ENCODE results near the gene ALDH5A1. TPM values are rescaled to one million over a fixed set of nuclear protein-coding genes. Genes with fewer than 3 reads are reported as not detected.

Gene ALDH5A1
- polyA plus RNA-seq, 1 experiment, result 0.35 TPM

- H3K27ac ChIP-seq (ENCODE audit: low read depth, low read length), result no peak overlapping the region
- CTCF ChIA-PET, result interaction anchor here (2.0 kb wide), 1 partner anchor 12 kb away, joined by 7 read pairs; no protein-coding TSS in a partner anchor
- no peak for TF ChIP-seq CTCF (IDR thresholded peaks at IDR 0.05; ENCODE audit: low read depth, low read length)
- DNase-seq (ENCODE audit: low read depth, low spot score), result no peak
- H3K27me3 ChIP-seq (ENCODE audit: control insufficient read depth, insufficient read depth, low read length), result no peaks in the 10 kb centered on the region
- POLR2A ChIA-PET, result no interaction called here
- no peak overlapping the region for H3K4me3 ChIP-seq (ENCODE audit: low read depth, low read length)
- no peaks in the 10 kb centered on the region for H3K9me3 ChIP-seq (ENCODE audit: control insufficient read depth, insufficient read depth, low read length)
Measured at GRCh38 chr6:24568683-24569082, 73.9 kb downstream of the ALDH5A1 start.

GRCh38 chr6:24569811-24570210 lies 75.0 kb downstream of the ALDH5A1 start:
- ChIA-PET POLR2A (no interaction called here), CTCF (interaction anchor here (2.0 kb wide), 1 partner anchor 11 kb away, joined by 7 read pairs; no protein-coding TSS in a partner anchor)
- no peak for DNase-seq (ENCODE audit: low read depth, low spot score)

GRCh38 chr6:24571361-24571760 lies 76.6 kb downstream of the ALDH5A1 start:
- no peak for DNase-seq (ENCODE audit: low read depth, low spot score)
- ChIA-PET POLR2A (no interaction called here), CTCF (interaction anchor here (0.6 to 2.4 kb wide), 3 partner anchors 10 to 1006 kb away, joined by 3 to 14 read pairs (median 5); no protein-coding TSS in a partner anchor)
- TF ChIP-seq CTCF (IDR thresholded peaks at IDR 0.05; ENCODE audit: low read depth, low read length), result no peak
- no peaks in the 10 kb centered on the region for H3K9me3 ChIP-seq (ENCODE audit: control insufficient read depth, insufficient read depth, low read length)
- H3K27ac ChIP-seq (ENCODE audit: low read depth, low read length), result no peak overlapping the region
- H3K27me3 ChIP-seq (ENCODE audit: control insufficient read depth, insufficient read depth, low read length), result peaks cover 7% of the 10 kb centered on the region
- H3K4me3 ChIP-seq (ENCODE audit: low read depth, low read length), result no peak overlapping the region

More at GRCh38 chr6:24569811-24570210, 75.0 kb downstream of the ALDH5A1 start:
- H3K4me3 ChIP-seq (ENCODE audit: low read depth, low read length), result no peak overlapping the region
- H3K9me3 ChIP-seq (ENCODE audit: control insufficient read depth, insufficient read depth, low read length), result no peaks in the 10 kb centered on the region
- H3K27ac ChIP-seq (ENCODE audit: low read depth, low read length), result no peak overlapping the region
- no peak for TF ChIP-seq CTCF (IDR thresholded peaks at IDR 0.05; ENCODE audit: low read depth, low read length)
- peaks cover under 1% of the 10 kb centered on the region for H3K27me3 ChIP-seq (ENCODE audit: control insufficient read depth, insufficient read depth, low read length)

- CTCF ChIA-PET, result interaction anchor here (1.1 to 2.4 kb wide), 2 partner anchors 10 to 52 kb away, joined by 4 to 10 read pairs; no protein-coding TSS in a partner anchor
- POLR2A ChIA-PET, result no interaction called here
- no peak for DNase-seq (ENCODE audit: low read depth, low spot score)
- no peak for TF ChIP-seq CTCF (IDR thresholded peaks at IDR 0.05; ENCODE audit: low read depth, low read length)
- no peaks in the 10 kb centered on the region for H3K9me3 ChIP-seq (ENCODE audit: control insufficient read depth, insufficient read depth, low read length)
- H3K27me3 ChIP-seq (ENCODE audit: control insufficient read depth, insufficient read depth, low read length), result peaks cover 8% of the 10 kb centered on the region
- no peak overlapping the region for H3K4me3 ChIP-seq (ENCODE audit: low read depth, low read length)
- H3K27ac ChIP-seq (ENCODE audit: low read depth, low read length), result no peak overlapping the region
Measured at GRCh38 chr6:24574809-24575208, 80.0 kb downstream of the ALDH5A1 start.

GRCh38 chr6:24576447-24576846 lies 81.7 kb downstream of the ALDH5A1 start:
- ChIA-PET POLR2A (no interaction called here), CTCF (interaction anchor here (2.4 kb wide), 1 partner anchor 8 kb away, joined by 10 read pairs; no protein-coding TSS in a partner anchor)
- H3K9me3 ChIP-seq (ENCODE audit: control insufficient read depth, insufficient read depth, low read length), result no peaks in the 10 kb centered on the region
- H3K27me3 ChIP-seq (ENCODE audit: control insufficient read depth, insufficient read depth, low read length), result peaks cover 8% of the 10 kb centered on the region
- no peak overlapping the region for H3K4me3 ChIP-seq (ENCODE audit: low read depth, low read length)
- H3K27ac ChIP-seq (ENCODE audit: low read depth, low read length), result no peak overlapping the region
- DNase-seq (ENCODE audit: low read depth, low spot score), result no peak
- no peak for TF ChIP-seq CTCF (IDR thresholded peaks at IDR 0.05; ENCODE audit: low read depth, low read length)

All from AG04450 (cell line).